NCI-H2196 treated with DMSO at 0.1 percent for 48 hours (cell line): ENCODE measurements around the gene OR2AP1.
"Not testable (repeated sequence)": the region's sequence is repeated elsewhere in the genome, so short reads cannot be mapped to it uniquely, and the experiment has no call there.

Experiments
- DNase-seq: peaks from one replicate; lab custom pipeline; 2025; ENCODE audit not compliant: unreplicated experiment; lab: John Stamatoyannopoulos, UW

OR2AP1 gene

GRCh38 chr12:55572168-55572567 lies at the start of gene OR2AP1:
Gene OR2AP1, plus strand, starts transcription at chr12:55572468. Its CDS starts 1,947 bp downstream, at chr12:55574415.
- DNase-seq: no peak

GRCh38 chr12:55548235-55548634 lies 24.0 kb upstream of the OR2AP1 start:
- not testable (repeated sequence) for DNase-seq

GRCh38 chr12:55548756-55549155 lies 23.5 kb upstream of the OR2AP1 start:
- no peak for DNase-seq

- DNase-seq: no peak
Measured at GRCh38 chr12:55549302-55549701, 23.0 kb upstream of the OR2AP1 start, which contains the start of gene OR6C4. Gene OR6C4, plus strand, starts transcription at chr12:55549602. Its CDS starts 1,625 bp downstream, at chr12:55551227.

- DNase-seq: no peak
Measured at GRCh38 chr12:55554296-55554695, 18.0 kb upstream of the OR2AP1 start.

- DNase-seq: not testable (repeated sequence)
Measured at GRCh38 chr12:55570060-55570459, 2.2 kb upstream of the OR2AP1 start.

- DNase-seq: not testable (repeated sequence)
Measured at GRCh38 chr12:55570689-55571088, 1.6 kb upstream of the OR2AP1 start.

GRCh38 chr12:55582066-55582465 lies 9.8 kb downstream of the OR2AP1 start:
- DNase-seq: no peak

- no peak for DNase-seq
Measured at GRCh38 chr12:55585817-55586216, 13.5 kb downstream of the OR2AP1 start.

GRCh38 chr12:55590152-55590551 lies 17.9 kb downstream of the OR2AP1 start:
- DNase-seq: not testable (repeated sequence)

- no peak for DNase-seq
Measured at GRCh38 chr12:55607821-55608594, 35.7 kb downstream of the OR2AP1 start.

- no peak for DNase-seq
Measured at GRCh38 chr12:55610598-55610997, 38.3 kb downstream of the OR2AP1 start.

GRCh38 chr12:55612646-55613045 lies 40.4 kb downstream of the OR2AP1 start:
- DNase-seq: no peak

- no peak for DNase-seq
Measured at GRCh38 chr12:55614764-55615163, 42.5 kb downstream of the OR2AP1 start.

GRCh38 chr12:55619354-55620138 lies 47.3 kb downstream of the OR2AP1 start:
- peak; percentile 49 for DNase-seq

GRCh38 chr12:55624056-55624455 lies 51.8 kb downstream of the OR2AP1 start:
- no peak for DNase-seq
